Muscle layer of duodenum (tissue), 2 donors: ENCODE data around the gene RAP2A.
A peak's percentile ranks its signal among the peaks of the same experiment; 100 is the strongest.

Experiments used
- H3K27ac ChIP-seq: one replicate; pipeline ENCODE4 v1.7.0; 2013; ENCODE audit warnings: mild to moderate bottlenecking, low read length
- H3K27me3 ChIP-seq: one replicate; pipeline ENCODE4 v1.7.0; 2013; ENCODE audit warnings: low read depth, mild to moderate bottlenecking, control low read depth, low read length
- H3K36me3 ChIP-seq, 2 donors: one replicate each; pipeline ENCODE4 v1.7.0; 2013; ENCODE audit warnings: low read length in 2 of 2, control low read depth in 1 of 2, mild to moderate bottlenecking in 1 of 2; ENCODE audit not compliant: insufficient read depth in 2 of 2, control insufficient read depth in 1 of 2
- H3K4me1 ChIP-seq, 2 donors: one replicate each; pipeline ENCODE4 v1.7.0; 2013; ENCODE audit warnings: low read length in 2 of 2, mild to moderate bottlenecking in 2 of 2, control low read depth in 1 of 2, moderate library complexity in 1 of 2; ENCODE audit not compliant: insufficient read depth in 2 of 2, control insufficient read depth in 1 of 2
- H3K4me3 ChIP-seq, 2 donors: one replicate each; pipeline ENCODE4 v1.7.0; 2013; ENCODE audit warnings: low read length in 2 of 2, low read depth in 1 of 2, mild to moderate bottlenecking in 1 of 2
- H3K9me3 ChIP-seq, 2 donors: one replicate each; pipeline ENCODE4 v1.7.0; 2013; ENCODE audit warnings: low read length in 2 of 2, control low read depth in 1 of 2, mild to moderate bottlenecking in 1 of 2; ENCODE audit not compliant: control insufficient read depth in 1 of 2
- donor health status: healthy.

Gene RAP2A

GRCh38 chr13:97435794-97436193, 1.8 kb downstream of the RAP2A start:
- Histone ChIP-seq H3K4me1 (peaks cover 3 to 19% of the 10 kb centered on the region in 2 donors), H3K9me3 (no peaks in the 10 kb centered on the region), H3K4me3 (peak overlapping the region; percentile 54 to 60), H3K36me3 (peaks cover 0 to 4% of the 10 kb centered on the region in 2 donors), H3K27me3 (no peaks in the 10 kb centered on the region), H3K27ac (no peak overlapping the region)

GRCh38 chr13:97436845-97437244, 2.9 kb downstream of the RAP2A start:
- Histone ChIP-seq H3K4me1 (peaks cover 3 to 19% of the 10 kb centered on the region in 2 donors), H3K9me3 (no peaks in the 10 kb centered on the region), H3K4me3 (peak overlapping the region in 1 of 2 donors; percentile 35), H3K36me3 (peaks cover 0 to 4% of the 10 kb centered on the region in 2 donors), H3K27ac (no peak overlapping the region), H3K27me3 (no peaks in the 10 kb centered on the region)

GRCh38 chr13:97437729-97438128, 3.8 kb downstream of the RAP2A start:
- no peak overlapping the region for H3K27ac ChIP-seq
- H3K36me3 ChIP-seq = peaks cover 0 to 4% of the 10 kb centered on the region in 2 donors
- no peaks in the 10 kb centered on the region for H3K9me3 ChIP-seq
- H3K4me3 ChIP-seq = no peak overlapping the region
- peaks cover 3 to 14% of the 10 kb centered on the region in 2 donors for H3K4me1 ChIP-seq
- H3K27me3 ChIP-seq = no peaks in the 10 kb centered on the region

GRCh38 chr13:97438856-97439595, 5.1 kb downstream of the RAP2A start:
- Histone ChIP-seq H3K36me3 (no peaks in the 10 kb centered on the region), H3K9me3 (no peaks in the 10 kb centered on the region)

GRCh38 chr13:97440598-97441170, 6.7 kb downstream of the RAP2A start:
- Histone ChIP-seq H3K27ac (no peak overlapping the region), H3K9me3 (no peaks in the 10 kb centered on the region), H3K36me3 (no peaks in the 10 kb centered on the region), H3K27me3 (no peaks in the 10 kb centered on the region), H3K4me3 (no peak overlapping the region), H3K4me1 (peaks cover 2 to 13% of the 10 kb centered on the region in 2 donors)

More at GRCh38 chr13:97438856-97439595, 5.1 kb downstream of the RAP2A start:
- no peak overlapping the region for H3K27ac ChIP-seq
- H3K27me3 ChIP-seq = no peaks in the 10 kb centered on the region
- H3K4me3 ChIP-seq = no peak overlapping the region
- H3K4me1 ChIP-seq = peaks cover 3 to 14% of the 10 kb centered on the region in 2 donors

GRCh38 chr13:97441368-97441767, 7.4 kb downstream of the RAP2A start:
- no peaks in the 10 kb centered on the region for H3K36me3 ChIP-seq
- no peaks in the 10 kb centered on the region for H3K9me3 ChIP-seq
- H3K27me3 ChIP-seq = no peaks in the 10 kb centered on the region
- H3K4me3 ChIP-seq = no peak overlapping the region
- peaks cover 0 to 6% of the 10 kb centered on the region in 2 donors for H3K4me1 ChIP-seq
- no peak overlapping the region for H3K27ac ChIP-seq

- Histone ChIP-seq H3K4me3 (no peak overlapping the region), H3K4me1 (peaks cover 0 to 5% of the 10 kb centered on the region in 2 donors), H3K27me3 (no peaks in the 10 kb centered on the region), H3K36me3 (no peaks in the 10 kb centered on the region), H3K9me3 (no peaks in the 10 kb centered on the region), H3K27ac (no peak overlapping the region)
Observed at GRCh38 chr13:97445522-97446187, 11.7 kb downstream of the RAP2A start.

- H3K27ac ChIP-seq = no peak overlapping the region
- no peaks in the 10 kb centered on the region for H3K27me3 ChIP-seq
- H3K4me1 ChIP-seq = peaks cover 0 to 6% of the 10 kb centered on the region in 2 donors
- no peak overlapping the region for H3K4me3 ChIP-seq
- H3K9me3 ChIP-seq = no peaks in the 10 kb centered on the region
- no peaks in the 10 kb centered on the region for H3K36me3 ChIP-seq
Observed at GRCh38 chr13:97446448-97446847, 12.5 kb downstream of the RAP2A start.

- no peak overlapping the region for H3K27ac ChIP-seq
Observed at GRCh38 chr13:97448503-97449251, 14.7 kb downstream of the RAP2A start.

GRCh38 chr13:97454699-97455098, 20.7 kb downstream of the RAP2A start:
- no peak overlapping the region for H3K4me3 ChIP-seq
- H3K9me3 ChIP-seq = no peaks in the 10 kb centered on the region
- no peak overlapping the region for H3K27ac ChIP-seq
- no peaks in the 10 kb centered on the region for H3K36me3 ChIP-seq
- H3K4me1 ChIP-seq = peaks cover 0 to 12% of the 10 kb centered on the region in 2 donors
- no peaks in the 10 kb centered on the region for H3K27me3 ChIP-seq

More at GRCh38 chr13:97448503-97449251, 14.7 kb downstream of the RAP2A start:
- Histone ChIP-seq H3K36me3 (no peaks in the 10 kb centered on the region), H3K9me3 (no peaks in the 10 kb centered on the region), H3K27me3 (no peaks in the 10 kb centered on the region), H3K4me3 (no peak overlapping the region), H3K4me1 (peaks cover 0 to 6% of the 10 kb centered on the region in 2 donors)

GRCh38 chr13:97456047-97456446, 22.1 kb downstream of the RAP2A start:
- peaks cover 0 to 9% of the 10 kb centered on the region in 2 donors for H3K4me1 ChIP-seq
- no peak overlapping the region for H3K4me3 ChIP-seq
- H3K27me3 ChIP-seq = no peaks in the 10 kb centered on the region
- no peaks in the 10 kb centered on the region for H3K36me3 ChIP-seq
- H3K9me3 ChIP-seq = no peaks in the 10 kb centered on the region
- no peak overlapping the region for H3K27ac ChIP-seq
